RPMI8226 (cell line): ENCODE results near the gene FAM186B.
"Not testable (repeated sequence)": the region's sequence is repeated elsewhere in the genome, so short reads cannot be mapped to it uniquely, and the experiment has no call there.

ENCODE experiments used
- DNase-seq: peaks from one replicate; pipeline ENCODE4 v3.0.0-alpha.2; 2015

The FAM186B gene

GRCh38 chr12:49605539-49605938, at the start of gene FAM186B:
Gene FAM186B, minus strand, starts transcription at chr12:49605639. Its CDS starts 162 bp downstream, at chr12:49605477.
- not testable (repeated sequence) for DNase-seq

- no peak for DNase-seq
Measured at GRCh38 chr12:49654715-49655114, 49.3 kb upstream of the FAM186B start.

GRCh38 chr12:49652921-49653520, 47.6 kb upstream of the FAM186B start:
- no peak for DNase-seq

GRCh38 chr12:49651855-49652254, 46.4 kb upstream of the FAM186B start:
- DNase-seq = no peak

- no peak for DNase-seq
Measured at GRCh38 chr12:49649892-49650291, 44.5 kb upstream of the FAM186B start.

GRCh38 chr12:49649445-49649844, 44.0 kb upstream of the FAM186B start:
- DNase-seq = no peak

GRCh38 chr12:49648712-49649003, 43.2 kb upstream of the FAM186B start:
- no peak for DNase-seq

- DNase-seq = no peak
Measured at GRCh38 chr12:49647827-49648711, 42.6 kb upstream of the FAM186B start.

- no peak for DNase-seq
Measured at GRCh38 chr12:49646871-49647654, 41.6 kb upstream of the FAM186B start.

- no peak for DNase-seq
Measured at GRCh38 chr12:49646331-49646830, 40.9 kb upstream of the FAM186B start.

- no peak for DNase-seq
Measured at GRCh38 chr12:49645146-49646039, 40.0 kb upstream of the FAM186B start.

- DNase-seq = peak; percentile 76
Measured at GRCh38 chr12:49644620-49644994, 39.2 kb upstream of the FAM186B start.

- DNase-seq = no peak
Measured at GRCh38 chr12:49643961-49644619, 38.7 kb upstream of the FAM186B start.

- no peak for DNase-seq
Measured at GRCh38 chr12:49643135-49643534, 37.7 kb upstream of the FAM186B start.

GRCh38 chr12:49642370-49642802, 36.9 kb upstream of the FAM186B start:
- DNase-seq = no peak

GRCh38 chr12:49641748-49642369, 36.4 kb upstream of the FAM186B start:
- no peak for DNase-seq

GRCh38 chr12:49636979-49637755, 31.7 kb upstream of the FAM186B start:
- DNase-seq = peak; percentile 77

GRCh38 chr12:49636574-49636973, 31.1 kb upstream of the FAM186B start:
- DNase-seq = no peak

GRCh38 chr12:49635656-49636055, 30.2 kb upstream of the FAM186B start:
- no peak for DNase-seq

GRCh38 chr12:49635036-49635435, 29.6 kb upstream of the FAM186B start:
- DNase-seq = no peak
